HepG2 (cell line): ENCODE results near the gene HDGFL2. TPM values are rescaled to one million over a fixed set of nuclear protein-coding genes. Genes with fewer than 3 reads are reported as not detected.

Experiments
- ATAC-seq: fragments of 200-7000 bp; cut with Tn5 transposase; 3 replicates; pipeline ENCODE4 v1.9.1; 2020; ENCODE audit warnings: mild to moderate bottlenecking, moderate library complexity
- BruUV-seq: library from RNA; stranded (reverse); fragments of 400-500 nt; replicated peaks from 2 replicates; lab custom pipeline; 2021; lab: Mats Ljungman, UMichigan
- CTCF ChIA-PET: fragments of 300-600 bp; formaldehyde crosslinking; extraction: SDS; loops from one replicate; lab custom pipeline; 2021; ENCODE audit warnings: low total read pairs, inconsistent platforms, low intra/inter-chr PET ratio; lab: Yijun Ruan, JAX
- POLR2A ChIA-PET: fragments of 350-600 bp; sonication (Branson Sonifier 250); formaldehyde crosslinking; loops from one replicate; lab custom pipeline; 2020; ENCODE audit warnings: antibody characterized with exemption, inconsistent platforms; lab: Yijun Ruan, JAX
- DNase-seq: peaks from one replicate; pipeline ENCODE4 v3.0.0-alpha.2; 2015; ENCODE audit warnings: low spot score
- FAIRE-seq: peaks from 3 replicates; lab custom pipeline; 2011; peaks lifted over from hg19 to GRCh38; lab: Jason Lieb, UNC
- H2AFZ ChIP-seq: one replicate; pipeline ENCODE4 v1.6.1; 2011; ENCODE audit warnings: low read length, inconsistent platforms
- H3K27ac ChIP-seq: fragments of 300-600 bp; 3 replicates; pipeline ENCODE4 v1.8.0; 2011; ENCODE audit warnings: mixed run types, mild to moderate bottlenecking, mixed read lengths, low read length, inconsistent platforms; ENCODE audit not compliant: insufficient read depth; ENCODE audit errors: extremely low read length
- H3K27me3 ChIP-seq, 2 experiments: fragments of 200-600 bp in 1 of 2; 2 replicates in 1 of 2; 3 replicates in 1 of 2; pipeline versions ENCODE4 v1.6.0 to v1.8.0; 2011; ENCODE audit warnings: low read length in 2 of 2, mild to moderate bottlenecking in 2 of 2, moderate library complexity in 2 of 2, inconsistent platforms in 1 of 2; ENCODE audit not compliant: insufficient read depth in 2 of 2, control insufficient read depth in 1 of 2
- H3K36me3 ChIP-seq, 2 experiments: fragments of 200-600 bp in 1 of 2; replicated peaks in 1 of 2; 2 replicates in 1 of 2; 3 replicates in 1 of 2; pipeline versions ENCODE4 v1.5.1 to v1.8.0; 2011; ENCODE audit warnings: low read length in 2 of 2, inconsistent platforms in 1 of 2; ENCODE audit not compliant: insufficient read depth in 2 of 2, control insufficient read depth in 1 of 2
- H3K4me1 ChIP-seq: 2 replicates; pipeline ENCODE4 v1.5.1; 2012; ENCODE audit warnings: low read length, inconsistent platforms; ENCODE audit not compliant: insufficient read depth
- H3K4me2 ChIP-seq: 2 replicates; pipeline ENCODE4 v1.6.0; 2011; ENCODE audit warnings: low read depth, low read length, inconsistent platforms
- H3K4me3 ChIP-seq, 3 experiments: fragments of 200-600 bp in 1 of 3; sonication (generic), shearing (Covaris generic) in 1 of 3; replicated peaks in 1 of 3; 2 replicates each; pipeline ENCODE4 v1.5.1; 2011 to 2016; ENCODE audit warnings: low read length in 3 of 3, inconsistent platforms in 2 of 3, low read depth in 2 of 3, mild to moderate bottlenecking in 2 of 3, control low read depth in 1 of 3, mixed read lengths in 1 of 3; ENCODE audit not compliant: insufficient read depth in 1 of 3
- H3K79me2 ChIP-seq: one replicate; pipeline ENCODE4 v1.6.1; 2011; ENCODE audit warnings: low read length, inconsistent platforms; ENCODE audit not compliant: insufficient read depth
- H3K9ac ChIP-seq: 2 replicates; pipeline ENCODE4 v1.6.0; 2011; ENCODE audit warnings: mild to moderate bottlenecking, low read depth, low read length, inconsistent platforms; ENCODE audit not compliant: insufficient read depth
- H3K9me3 ChIP-seq: 2 replicates; pipeline ENCODE4 v1.5.1; 2012; ENCODE audit warnings: mild to moderate bottlenecking, low read length
- H4K20me1 ChIP-seq: 2 replicates; pipeline ENCODE4 v1.6.0; 2011; ENCODE audit warnings: inconsistent platforms, mild to moderate bottlenecking, low read length, moderate library complexity; ENCODE audit not compliant: insufficient read depth
- ESRRA ChIP-seq: sonication (generic); formaldehyde crosslinking; IDR thresholded peaks from 2 replicates; pipeline ENCODE4 v1.5.1; 2020; ENCODE audit warnings: mild to moderate bottlenecking, low read depth, missing genetic modification reagents
- KDM5B ChIP-seq: sonication (generic); formaldehyde crosslinking; IDR thresholded peaks from 2 replicates; pipeline ENCODE4 v1.4.0; 2020; ENCODE audit warnings: missing genetic modification reagents, mild to moderate bottlenecking, borderline replicate concordance
- KIAA2018 ChIP-seq: sonication (generic); formaldehyde crosslinking; IDR thresholded peaks from 2 replicates; pipeline ENCODE4 v1.5.0; 2020; ENCODE audit warnings: mild to moderate bottlenecking, missing genetic modification reagents, borderline replicate concordance
- MEIS1 ChIP-seq: sonication (generic); formaldehyde crosslinking; IDR thresholded peaks from 2 replicates; pipeline ENCODE4 v1.9.0; 2021; ENCODE audit warnings: mild to moderate bottlenecking, missing genetic modification reagents, moderate library complexity, borderline replicate concordance
- SAP130 ChIP-seq: IDR thresholded peaks from 2 replicates; pipeline ENCODE4 v1.6.1; 2016; ENCODE audit warnings: low read depth
- ZBTB3 ChIP-seq: sonication (generic); formaldehyde crosslinking; IDR thresholded peaks from 2 replicates; pipeline ENCODE4 v1.4.0; 2020; ENCODE audit warnings: low read depth, mild to moderate bottlenecking, moderate library complexity, missing genetic modification reagents, borderline replicate concordance
- ZC3H13 ChIP-seq: sonication (generic); formaldehyde crosslinking; IDR thresholded peaks from 2 replicates; pipeline ENCODE4 v1.8.1; 2023; ENCODE audit warnings: mild to moderate bottlenecking, missing genetic modification reagents, moderate library complexity
- ZNF558 ChIP-seq: sonication (generic); formaldehyde crosslinking; IDR thresholded peaks from 2 replicates; pipeline ENCODE4 v1.9.0; 2022; ENCODE audit warnings: mild to moderate bottlenecking, missing genetic modification reagents, borderline replicate concordance
- ZNF713 ChIP-seq: sonication (generic); formaldehyde crosslinking; IDR thresholded peaks from 2 replicates; pipeline ENCODE4 v1.4.0; 2020; ENCODE audit warnings: mild to moderate bottlenecking, missing genetic modification reagents
- WGBS: methylation state at CpG from one replicate; pipeline ENCODE4 v1.1.6; 2017; ENCODE audit warnings: low lambda C conversion rate; 5-methylcytosine and 5-hydroxymethylcytosine counted together
- in situ Hi-C: cut with HindIII; loops from 2 replicates; pipeline ENCODE4 v1.10.0; 2017; ENCODE audit warnings: low pct_unique_long_range_greater_than_20kb; ENCODE audit not compliant: extremely low pct_ligation_motif_present
- intact Hi-C: fragments of 100-400 bp; cut with micrococcal nuclease; formaldehyde crosslinking; loops from one replicate; pipeline ENCODE4 v1.10.0; 2022; ENCODE audit not compliant: unreplicated experiment
- polyA plus RNA-seq, 8 experiments: library from polyadenylated mRNA; depleted of rRNA in 3 of 8; stranded (reverse) in 7 of 8; unstranded in 1 of 8; fragments of >200 nt; fragmentation: Illumina TruSeq in 4 of 8; extraction: Trizol in 4 of 8; gene quantifications; 2 replicates each; pipeline versions ENCODE4 v1.2.1 to v1.2.3, GENCODE V29; 2011 to 2016; ENCODE audit warnings: low read depth in 4 of 8, missing spikeins in 1 of 8, mixed read lengths in 1 of 8; ENCODE audit not compliant: insufficient read depth in 1 of 8
- total RNA-seq, 5 experiments: library from RNA; depleted of rRNA; stranded (reverse); fragments of >200 nt; fragmentation: Illumina TruSeq; extraction: Trizol; gene quantifications; 2 replicates each; pipeline ENCODE4 v1.2.3, GENCODE V29; 2016; ENCODE audit warnings: low read depth in 1 of 5

HDGFL2 gene
- total and polyA plus RNA-seq, 2 of the 13 experiments (the other 11 are each of a cell fraction or from before 2014, with no cell fraction given): 20.0 to 51.1 TPM

GRCh38 chr19:4429771-4430171, 42.3 kb upstream of the HDGFL2 start:
- H2AFZ ChIP-seq: no peak overlapping the region
- H3K27me3 ChIP-seq: no peaks in the 10 kb centered on the region
- no peaks in the 10 kb centered on the region for H3K4me1 ChIP-seq
- intact Hi-C loops: no loop called here
- H3K79me2 ChIP-seq: no peaks in the 10 kb centered on the region
- no peak for TF ChIP-seq KIAA2018
- no peak for TF ChIP-seq ZBTB3 (CRISPR knock-in tag)
- no peak for TF ChIP-seq ZNF558
- TF ChIP-seq SAP130 (CRISPR knock-in tag): no peak
- no peak for TF ChIP-seq MEIS1 (CRISPR knock-in tag)
- no peak for TF ChIP-seq ESRRA (CRISPR knock-in tag)
- no peak for TF ChIP-seq ZC3H13
- TF ChIP-seq KDM5B (CRISPR knock-in tag): no peak
- no peak for TF ChIP-seq ZNF713 (CRISPR knock-in tag)
- TF ChIP-seq, all 625 proteins: peak for 0
- FAIRE-seq (no peak), DNase-seq (no peak), ATAC-seq (no peak)
- ChIA-PET POLR2A (no interaction called here), CTCF (no interaction called here)
- no peaks in the 10 kb centered on the region for H3K9me3 ChIP-seq
- H4K20me1 ChIP-seq: no peaks in the 10 kb centered on the region
- H3K4me2 ChIP-seq: no peak overlapping the region
- no TSS peak for BruUV-seq
- H3K9ac ChIP-seq: no peak overlapping the region
- peaks cover 23 to 72% of the 10 kb centered on the region in 2 experiments for H3K36me3 ChIP-seq
- in situ Hi-C loops: no loop called here
- no peak overlapping the region for H3K27ac ChIP-seq
- no peak overlapping the region for H3K4me3 ChIP-seq
- WGBS: 97% methylated on average over 11 of the region's 12 CpGs
